Breast epithelium (tissue), 3 donors: ENCODE data around the gene ZNF606.

Experiments used
- POLR2A ChIP-seq: fragments of 450-650 bp; IDR thresholded peaks from one replicate; pipeline ENCODE4 v1.6.1; 2016; ENCODE audit warnings: antibody characterized with exemption, mild to moderate bottlenecking, moderate library complexity
- POLR2AphosphoS5 ChIP-seq, 3 donors: sonication (generic); formaldehyde crosslinking; IDR thresholded peaks; one replicate each; pipeline ENCODE4 v1.6.1; 2017; ENCODE audit warnings: antibody characterized with exemption in 3 of 3
- TF ChIP-seq, protein P1 (sequence below), 3 donors: fragments of 450-650 bp; IDR thresholded peaks; one replicate each; pipeline ENCODE4 v1.5.1; 2016 to 2017; ENCODE audit warnings: antibody characterized with exemption in 3 of 3, mild to moderate bottlenecking in 3 of 3, moderate library complexity in 3 of 3

- TF ChIP-seq POLR2A (no peak), POLR2AphosphoS5 (IDR thresholded peaks at IDR 0.05) (peak; percentile 73 to 74 (median 74))
- TF ChIP-seq, protein P1, sequence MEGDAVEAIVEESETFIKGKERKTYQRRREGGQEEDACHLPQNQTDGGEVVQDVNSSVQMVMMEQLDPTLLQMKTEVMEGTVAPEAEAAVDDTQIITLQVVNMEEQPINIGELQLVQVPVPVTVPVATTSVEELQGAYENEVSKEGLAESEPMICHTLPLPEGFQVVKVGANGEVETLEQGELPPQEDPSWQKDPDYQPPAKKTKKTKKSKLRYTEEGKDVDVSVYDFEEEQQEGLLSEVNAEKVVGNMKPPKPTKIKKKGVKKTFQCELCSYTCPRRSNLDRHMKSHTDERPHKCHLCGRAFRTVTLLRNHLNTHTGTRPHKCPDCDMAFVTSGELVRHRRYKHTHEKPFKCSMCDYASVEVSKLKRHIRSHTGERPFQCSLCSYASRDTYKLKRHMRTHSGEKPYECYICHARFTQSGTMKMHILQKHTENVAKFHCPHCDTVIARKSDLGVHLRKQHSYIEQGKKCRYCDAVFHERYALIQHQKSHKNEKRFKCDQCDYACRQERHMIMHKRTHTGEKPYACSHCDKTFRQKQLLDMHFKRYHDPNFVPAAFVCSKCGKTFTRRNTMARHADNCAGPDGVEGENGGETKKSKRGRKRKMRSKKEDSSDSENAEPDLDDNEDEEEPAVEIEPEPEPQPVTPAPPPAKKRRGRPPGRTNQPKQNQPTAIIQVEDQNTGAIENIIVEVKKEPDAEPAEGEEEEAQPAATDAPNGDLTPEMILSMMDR (IDR thresholded peaks at IDR 0.05): peak; percentile 31 to 69 (median 66)
Observed at GRCh38 chr19:57947419-57948134, 55.0 kb downstream of the ZNF606 start, which contains the start of gene ZNF256.
